AG09319 (cell line): ENCODE measurements around the gene RFPL1.

Source experiments
- DNase-seq: peaks from one replicate; pipeline ENCODE4 v3.0.0-alpha.2; 2010; ENCODE audit warnings: low read depth; ENCODE audit errors: extremely low read depth
- TF ChIP-seq, protein P1 (sequence below): IDR thresholded peaks from 2 replicates; pipeline ENCODE4 v1.5.1; 2011; ENCODE audit warnings: low read depth, mild to moderate bottlenecking, inconsistent platforms, low read length, moderate library complexity

RFPL1 gene

DNA sequence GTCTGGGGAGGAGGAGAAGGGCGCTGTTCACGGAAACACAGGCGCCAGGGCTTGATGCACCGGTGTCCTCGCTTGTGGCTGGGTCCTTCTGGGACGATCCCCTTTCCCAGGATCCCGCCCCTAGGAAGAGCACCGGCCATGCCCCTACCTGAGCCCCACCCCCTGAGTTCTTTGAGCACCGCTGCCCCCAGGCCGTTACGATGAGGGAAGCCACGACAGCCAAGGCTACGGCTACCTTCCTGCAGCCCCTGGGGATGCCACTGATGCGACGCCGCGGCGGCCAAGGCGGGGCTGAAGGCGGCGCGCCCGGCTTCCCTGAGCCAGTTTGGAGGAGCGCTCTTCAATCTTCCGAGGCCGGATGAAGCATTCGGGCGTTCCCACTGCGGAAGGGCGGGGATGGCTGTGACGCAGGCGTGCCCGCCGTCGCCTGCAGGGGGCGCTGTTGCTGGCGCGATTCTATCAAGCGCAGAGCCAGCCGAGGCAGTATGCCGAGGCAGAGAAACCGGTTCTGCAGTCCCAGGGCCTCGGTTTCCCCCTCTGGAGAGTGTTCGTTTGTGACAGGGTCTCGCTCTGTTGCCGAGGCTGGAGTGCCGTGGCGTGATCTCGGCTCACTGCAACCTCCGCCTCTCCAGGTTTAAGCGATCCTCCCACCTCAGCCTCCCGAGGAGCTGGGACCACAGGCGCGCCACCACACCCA lies 31.9 kb downstream of the RFPL1 start:
- no peak for DNase-seq
- TF ChIP-seq, protein P1, sequence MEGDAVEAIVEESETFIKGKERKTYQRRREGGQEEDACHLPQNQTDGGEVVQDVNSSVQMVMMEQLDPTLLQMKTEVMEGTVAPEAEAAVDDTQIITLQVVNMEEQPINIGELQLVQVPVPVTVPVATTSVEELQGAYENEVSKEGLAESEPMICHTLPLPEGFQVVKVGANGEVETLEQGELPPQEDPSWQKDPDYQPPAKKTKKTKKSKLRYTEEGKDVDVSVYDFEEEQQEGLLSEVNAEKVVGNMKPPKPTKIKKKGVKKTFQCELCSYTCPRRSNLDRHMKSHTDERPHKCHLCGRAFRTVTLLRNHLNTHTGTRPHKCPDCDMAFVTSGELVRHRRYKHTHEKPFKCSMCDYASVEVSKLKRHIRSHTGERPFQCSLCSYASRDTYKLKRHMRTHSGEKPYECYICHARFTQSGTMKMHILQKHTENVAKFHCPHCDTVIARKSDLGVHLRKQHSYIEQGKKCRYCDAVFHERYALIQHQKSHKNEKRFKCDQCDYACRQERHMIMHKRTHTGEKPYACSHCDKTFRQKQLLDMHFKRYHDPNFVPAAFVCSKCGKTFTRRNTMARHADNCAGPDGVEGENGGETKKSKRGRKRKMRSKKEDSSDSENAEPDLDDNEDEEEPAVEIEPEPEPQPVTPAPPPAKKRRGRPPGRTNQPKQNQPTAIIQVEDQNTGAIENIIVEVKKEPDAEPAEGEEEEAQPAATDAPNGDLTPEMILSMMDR, result peak; percentile 85

DNA sequence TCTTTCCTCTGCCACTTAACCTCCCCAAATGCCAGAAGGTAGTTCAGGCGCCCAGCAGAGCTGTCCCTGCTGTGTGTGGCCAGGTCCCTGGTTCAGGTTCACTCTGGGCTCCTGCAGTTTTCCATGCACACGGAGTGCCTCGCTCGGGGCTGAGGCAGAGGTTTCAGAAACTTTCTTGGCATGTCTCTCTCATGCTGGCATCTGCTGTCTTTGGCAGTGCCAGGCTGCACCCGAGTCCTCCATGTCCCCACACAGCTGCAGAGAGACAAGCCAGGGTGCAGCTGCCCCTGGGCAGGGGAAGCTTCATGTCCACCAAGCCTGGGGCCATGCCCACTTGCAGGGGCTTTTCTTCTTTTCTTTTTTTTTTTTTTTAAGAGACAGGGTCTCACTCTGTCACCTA lies 34.6 kb downstream of the RFPL1 start:
- TF ChIP-seq, protein P1, result no peak
- DNase-seq, result no peak

DNA sequence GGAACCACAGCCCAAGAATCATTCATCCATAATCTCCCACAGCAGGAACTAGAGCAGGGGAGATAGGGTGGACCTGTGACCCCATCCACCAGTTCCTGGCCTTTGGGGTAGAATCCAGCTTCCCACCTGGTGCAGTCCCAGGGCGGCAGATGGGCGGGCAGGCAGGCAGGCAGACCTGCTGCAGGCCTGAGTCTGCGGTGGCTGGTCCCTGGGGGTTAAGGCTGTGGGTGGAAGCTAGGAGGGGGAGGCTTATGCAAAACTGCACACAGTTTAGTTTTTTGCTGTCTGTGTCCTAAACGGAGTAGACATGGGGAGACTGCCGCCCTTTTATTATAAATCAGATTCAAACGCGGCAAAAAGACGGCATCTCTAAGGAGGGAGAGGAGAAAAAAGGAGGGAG lies 37.2 kb downstream of the RFPL1 start:
- TF ChIP-seq, protein P1, result no peak
- DNase-seq, result no peak

DNA sequence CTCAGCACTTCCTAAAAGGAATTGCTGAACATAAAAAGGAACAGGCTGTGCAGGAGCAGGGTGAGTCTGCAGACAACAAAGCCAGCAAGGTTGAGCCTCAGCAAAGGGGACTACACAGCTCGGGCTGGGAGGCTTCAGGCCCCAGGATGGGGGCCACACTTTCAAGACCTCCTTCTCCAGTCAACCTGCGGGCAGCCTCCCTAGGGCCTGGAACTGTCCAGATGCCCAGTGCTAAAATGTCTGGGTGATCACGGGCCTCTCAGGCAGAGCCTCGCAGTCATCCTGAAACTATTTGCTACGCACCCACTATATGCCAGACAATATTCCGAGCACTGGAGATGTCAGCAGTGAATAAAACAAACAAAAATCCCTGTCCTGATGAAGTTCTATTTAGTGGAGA lies 37.7 kb downstream of the RFPL1 start:
- TF ChIP-seq, protein P1, result no peak
- DNase-seq, result no peak

DNA sequence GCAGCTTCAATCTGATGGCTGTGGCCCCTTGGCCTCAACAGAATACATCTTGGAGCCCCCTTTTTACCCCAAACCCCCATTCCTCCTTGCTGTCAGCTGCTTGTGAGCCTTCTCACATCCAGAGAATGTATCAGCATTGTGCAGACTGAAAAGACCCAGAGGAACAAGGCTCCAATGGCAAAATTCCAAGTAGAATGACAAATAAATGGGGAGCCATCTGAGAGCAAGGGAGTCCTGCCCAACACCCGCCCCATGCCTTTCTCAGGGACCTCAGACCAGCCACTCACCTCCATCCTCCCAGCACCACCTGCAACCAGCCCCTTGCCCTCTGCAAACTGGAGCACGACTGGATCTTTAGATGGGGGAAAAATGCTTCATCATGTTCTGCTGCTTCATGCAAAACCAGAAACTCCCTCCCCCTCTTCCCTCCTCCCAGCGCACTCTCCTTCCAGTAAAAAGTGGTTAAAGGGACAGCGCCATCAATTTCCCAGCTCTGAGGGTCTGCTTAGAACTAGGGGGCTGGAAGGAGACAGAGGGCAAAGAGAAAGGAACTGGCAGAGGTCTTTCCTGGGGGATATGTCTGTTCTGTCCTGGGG lies 39.4 kb downstream of the RFPL1 start:
- TF ChIP-seq, protein P1, result no peak
- no peak for DNase-seq

DNA sequence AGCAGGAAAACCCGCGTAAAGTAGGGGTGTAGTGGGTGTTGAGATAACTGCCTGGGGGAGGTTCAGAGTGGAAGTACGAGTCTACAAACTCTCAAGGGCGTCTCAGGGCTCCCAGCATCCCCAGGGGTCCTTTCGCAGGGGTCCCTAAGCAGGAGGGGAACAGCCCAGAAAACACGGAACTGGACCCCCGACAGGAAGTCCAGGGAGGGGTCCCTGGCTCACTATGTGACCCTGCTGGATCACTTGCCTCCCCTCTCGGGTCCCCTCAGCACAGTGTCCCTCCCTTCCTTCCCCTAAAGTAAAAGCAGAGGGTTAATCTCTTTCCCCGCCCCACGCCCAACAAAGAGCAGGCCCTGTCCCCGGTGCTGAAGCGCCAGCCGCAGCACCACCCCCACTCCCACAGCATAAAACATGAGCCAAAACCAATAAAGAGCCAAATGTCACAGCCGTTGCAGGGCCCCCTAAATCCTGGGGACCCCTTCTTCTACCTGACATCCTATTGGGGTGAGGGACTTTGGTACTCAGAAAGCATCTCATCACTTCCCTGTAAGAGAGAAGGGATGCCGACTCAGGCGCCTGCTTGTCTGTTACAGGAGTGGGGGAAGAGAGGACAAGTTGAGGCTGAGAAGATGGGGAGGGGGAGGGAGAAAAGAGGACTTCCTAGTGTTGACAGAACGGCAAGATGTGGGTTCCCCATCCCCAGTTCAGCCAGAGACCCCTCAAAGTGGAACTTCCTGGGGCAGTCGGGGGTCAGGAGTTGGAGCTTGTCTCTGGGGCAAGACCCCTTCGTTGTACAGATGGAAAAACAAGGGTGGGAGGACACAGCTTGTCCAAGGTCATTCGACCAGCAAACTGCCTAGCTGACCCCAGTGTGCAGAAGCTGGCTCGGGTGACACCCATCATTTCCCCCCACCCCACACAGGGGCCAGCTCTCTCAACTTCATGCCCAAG lies 40.2 kb downstream of the RFPL1 start:
- TF ChIP-seq, protein P1, result no peak
- no peak for DNase-seq
